Stimulated activated CD4-positive, alpha-beta T cell treated with anti-CD3 and anti-CD28 coated beads, Interleukin-1b, Interleukin-23, amount 100 ng/mL, for 4 hours (primary cell): ENCODE results near the gene EFCC1.
"Not testable (repeated sequence)": the region's sequence is repeated elsewhere in the genome, so short reads cannot be mapped to it uniquely, and the experiment has no call there.

ENCODE experiments used
- DNase-seq, 2 donors: peaks; one replicate each; pipeline ENCODE4 v3.0.0-alpha.2; 2020; ENCODE audit warnings: low read depth in 2 of 2

Gene EFCC1

GRCh38 chr3:129054605-129055104, 53.6 kb downstream of the EFCC1 start:
- no peak for DNase-seq

- no peak for DNase-seq
Measured at GRCh38 chr3:129056451-129057173, 55.5 kb downstream of the EFCC1 start.

GRCh38 chr3:129057249-129057648, 56.1 kb downstream of the EFCC1 start:
- DNase-seq: no peak

GRCh38 chr3:129058441-129059200, 57.5 kb downstream of the EFCC1 start:
- no peak for DNase-seq

- DNase-seq: no peak
Measured at GRCh38 chr3:129059311-129059958, 58.3 kb downstream of the EFCC1 start.

GRCh38 chr3:129060276-129061022, 59.3 kb downstream of the EFCC1 start, which contains the start of gene GP9:
GP9 (plus strand) TSS chr3:129060779; CDS start chr3:129061740, 961 bp downstream.
- DNase-seq: no peak

- no peak for DNase-seq
Measured at GRCh38 chr3:129061023-129061887, 60.2 kb downstream of the EFCC1 start.

GRCh38 chr3:129061888-129062834, 61.1 kb downstream of the EFCC1 start:
- DNase-seq: no peak

- DNase-seq: no peak
Measured at GRCh38 chr3:129063091-129063640, 62.1 kb downstream of the EFCC1 start.

- no peak for DNase-seq
Measured at GRCh38 chr3:129063841-129064482, 62.9 kb downstream of the EFCC1 start.

GRCh38 chr3:129065016-129065719, 64.1 kb downstream of the EFCC1 start:
- DNase-seq: no peak

GRCh38 chr3:129065720-129066073, 64.6 kb downstream of the EFCC1 start:
- no peak for DNase-seq

GRCh38 chr3:129067719-129068118, 66.6 kb downstream of the EFCC1 start:
- DNase-seq: not testable (repeated sequence)

- no peak for DNase-seq
Measured at GRCh38 chr3:129068291-129068886, 67.3 kb downstream of the EFCC1 start.

- DNase-seq: not testable (repeated sequence)
Measured at GRCh38 chr3:129069313-129070085, 68.4 kb downstream of the EFCC1 start.

- no peak for DNase-seq
Measured at GRCh38 chr3:129070086-129070885, 69.2 kb downstream of the EFCC1 start.
